ENCODE results near the gene TPPP3.
"Not testable (repeated sequence)": the region's sequence is repeated elsewhere in the genome, so short reads cannot be mapped to it uniquely, and the experiment has no call there.

DNA sequence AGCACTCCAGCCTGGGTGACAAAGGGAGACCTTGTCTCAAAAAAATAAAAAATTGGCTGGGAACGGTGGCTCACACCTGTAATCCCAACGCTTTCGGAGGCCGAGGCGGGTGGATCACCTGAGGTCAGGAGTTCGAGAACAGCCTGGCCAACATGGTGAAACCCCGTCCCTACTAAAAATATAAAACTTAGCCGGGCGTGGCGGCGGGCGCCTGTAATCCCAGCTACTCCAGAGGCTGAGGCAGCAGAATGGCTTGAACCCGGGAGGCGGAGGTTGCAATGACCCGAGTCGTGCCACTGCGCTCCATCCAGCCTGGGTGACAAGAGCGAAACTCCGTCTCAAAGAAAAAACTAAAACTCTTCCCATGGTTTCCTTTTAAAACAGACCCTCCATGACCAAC, 22.1 kb upstream of the TPPP3 start:
- TF ChIP-seq POLR2A (IDR thresholded peaks at IDR 0.05; ENCODE audit: low read length); GATA1 (IDR thresholded peaks at IDR 0.05; ENCODE audit: low read depth, low read length): not testable (repeated sequence)
